GM19238 (cell line): ENCODE data around the gene SLC38A10.

Experiments used
- DNase-seq: peaks from one replicate; pipeline ENCODE4 v3.0.0; 2011; ENCODE audit warnings: low spot score; ENCODE audit not compliant: insufficient read length

The SLC38A10 gene

DNA sequence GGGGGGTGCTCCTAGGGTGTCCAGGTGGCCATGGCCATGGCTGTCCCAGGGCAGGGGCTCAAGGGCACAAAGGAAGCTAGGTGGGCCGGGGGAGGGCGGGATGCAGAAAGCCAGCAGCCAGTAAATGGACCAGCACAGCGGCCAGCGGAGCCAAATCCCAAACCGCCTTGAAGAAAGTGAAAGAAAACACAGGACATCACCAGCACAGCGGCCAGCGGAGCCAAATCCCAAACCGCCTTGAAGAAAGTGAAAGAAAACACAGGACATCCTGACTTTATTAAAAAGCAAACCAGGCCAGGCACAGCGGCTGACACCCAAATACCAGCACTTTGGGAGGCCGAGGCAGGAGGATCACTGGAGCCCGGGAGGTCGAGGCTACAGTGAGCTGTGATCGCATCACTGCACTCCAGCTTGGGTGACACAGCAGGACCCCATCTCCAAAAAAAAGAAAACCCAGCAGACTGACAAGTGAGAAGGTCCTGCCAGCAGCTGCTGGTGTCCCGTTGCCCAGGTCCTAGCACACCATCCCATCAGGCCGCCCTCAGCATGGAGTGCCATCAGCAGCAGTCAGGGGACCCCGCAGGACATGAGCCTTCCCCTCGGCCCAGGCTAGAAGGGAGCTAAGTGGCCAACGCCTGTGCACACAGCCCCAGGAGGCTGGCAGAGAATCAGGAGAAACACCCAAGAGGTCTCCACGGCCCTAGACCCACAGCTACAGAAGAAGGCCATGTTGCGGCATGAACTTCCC, 17.0 kb downstream of the SLC38A10 start:
- no peak for DNase-seq

GRCh38 chr17:81277421-81277820, 17.7 kb downstream of the SLC38A10 start:
- no peak for DNase-seq

DNA sequence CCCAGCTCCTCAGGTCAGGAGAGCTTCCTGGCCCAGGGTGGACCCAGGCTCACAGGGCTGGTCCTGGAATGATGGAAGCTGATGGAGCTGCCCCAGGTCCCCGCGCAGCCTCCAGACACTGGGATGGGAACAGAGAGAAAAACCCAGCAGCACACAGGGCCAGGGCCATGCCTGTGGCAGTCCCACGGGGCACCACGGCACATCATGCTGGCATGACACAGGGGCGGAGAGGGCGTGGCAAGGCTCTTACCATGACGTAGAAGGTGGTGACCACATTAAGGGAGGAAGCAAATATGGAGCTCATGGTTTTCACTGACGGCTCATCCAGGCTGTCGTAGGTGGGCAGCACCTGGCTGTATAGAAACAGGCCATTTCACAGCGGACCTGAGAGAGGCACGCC, 18.3 kb downstream of the SLC38A10 start:
- no peak for DNase-seq

GRCh38 chr17:81274471-81274855, 20.6 kb downstream of the SLC38A10 start:
- DNase-seq: no peak

- no peak for DNase-seq
Measured at GRCh38 chr17:81273698-81274470, 21.2 kb downstream of the SLC38A10 start.

DNA sequence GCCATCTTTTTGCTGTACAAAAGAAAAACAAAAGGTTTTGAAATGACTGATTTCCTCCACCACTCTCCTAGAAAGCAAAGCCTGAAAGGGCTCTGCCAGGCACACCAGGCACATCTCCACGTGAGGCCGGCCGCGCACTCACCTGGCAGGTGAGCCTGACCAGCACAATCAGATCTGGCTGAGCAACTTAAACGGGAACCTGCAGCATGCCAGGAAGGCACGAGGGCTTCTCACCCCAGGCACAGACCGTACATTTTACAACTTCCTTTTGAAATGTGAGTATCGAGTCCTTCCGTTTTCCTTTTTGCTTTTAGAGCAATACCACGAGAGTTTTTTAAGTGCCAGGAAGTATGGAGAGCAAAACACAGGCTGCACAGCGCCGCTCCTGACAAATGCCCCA, 22.5 kb downstream of the SLC38A10 start:
- no peak for DNase-seq

GRCh38 chr17:81271226-81271625, 23.9 kb downstream of the SLC38A10 start:
- DNase-seq: no peak

DNA sequence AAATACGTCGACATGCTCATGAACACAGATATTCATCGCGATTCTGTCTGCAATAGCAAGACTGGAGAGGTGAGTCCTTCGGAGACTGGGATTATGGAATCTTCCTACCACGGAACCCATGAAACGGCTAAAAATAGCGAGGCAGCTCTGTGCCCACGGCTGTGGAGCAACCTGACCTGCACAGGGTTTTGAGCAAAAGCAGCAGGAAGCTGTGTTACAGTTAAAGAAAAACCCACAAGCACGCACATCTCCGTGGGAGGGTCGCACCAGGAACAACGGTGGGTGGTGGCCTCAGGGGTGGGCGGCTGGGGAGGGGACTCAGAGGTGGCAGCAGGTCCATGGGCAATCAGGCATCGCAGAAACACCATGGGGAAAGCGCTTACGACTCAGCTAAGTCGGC, 24.8 kb downstream of the SLC38A10 start:
- DNase-seq: no peak

DNA sequence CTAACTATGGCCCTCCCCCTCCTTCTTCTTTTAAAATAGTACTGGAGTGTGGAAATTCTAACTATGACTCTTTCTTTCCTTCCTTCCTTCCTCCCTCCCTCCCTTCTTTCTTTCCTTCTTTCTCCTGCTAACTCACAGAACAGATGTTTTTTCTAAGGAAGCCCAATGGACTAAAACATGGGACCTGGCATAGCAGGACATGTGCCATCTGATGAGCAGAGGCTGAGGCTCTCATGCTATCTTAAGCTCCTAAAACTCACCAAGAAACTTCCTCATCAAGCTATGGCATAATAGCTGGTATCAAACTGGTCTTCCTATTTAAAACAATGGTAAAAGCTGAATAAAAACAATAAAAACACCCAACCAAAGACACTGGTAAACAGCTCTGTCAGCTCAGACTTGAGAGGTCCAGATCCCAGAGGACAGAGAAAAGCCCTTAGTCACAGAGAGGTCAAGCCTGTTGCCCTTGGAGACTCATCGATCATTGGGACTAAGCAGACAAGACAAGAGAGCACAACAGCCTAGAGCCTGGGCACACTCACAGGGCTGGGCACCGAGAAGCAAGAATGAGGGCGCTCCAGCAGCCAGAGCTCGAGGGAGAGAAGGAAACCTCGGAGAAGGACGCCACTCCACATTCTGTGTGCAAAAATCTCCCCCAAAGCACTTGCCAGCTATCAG, 27.6 kb downstream of the SLC38A10 start:
- no peak for DNase-seq

GRCh38 chr17:81265576-81265975, 29.5 kb downstream of the SLC38A10 start:
- DNase-seq: no peak

DNA sequence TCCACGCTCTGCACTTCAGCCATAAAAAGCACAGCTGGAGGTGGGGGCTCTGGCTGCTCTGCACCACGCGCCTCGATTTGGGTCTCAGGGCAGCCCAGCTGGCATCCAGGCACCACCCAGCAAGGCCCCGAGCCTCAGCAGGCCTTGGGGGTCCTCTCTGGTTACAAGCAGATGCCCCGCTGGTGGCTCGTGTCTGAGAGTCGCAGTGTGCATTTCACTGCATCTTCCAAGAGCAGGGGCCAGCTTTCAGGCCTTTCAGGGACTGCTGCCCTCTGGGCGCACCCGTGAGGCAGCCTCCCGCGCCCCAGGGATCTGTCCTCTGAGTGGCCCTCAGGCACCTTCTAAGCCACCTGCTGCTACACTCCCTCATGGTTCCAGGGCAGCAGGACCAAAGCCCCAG, 30.5 kb downstream of the SLC38A10 start:
- no peak for DNase-seq

GRCh38 chr17:81263371-81264181, 31.5 kb downstream of the SLC38A10 start:
- no peak for DNase-seq

GRCh38 chr17:81261582-81262336, 33.3 kb downstream of the SLC38A10 start:
- no peak for DNase-seq

DNA sequence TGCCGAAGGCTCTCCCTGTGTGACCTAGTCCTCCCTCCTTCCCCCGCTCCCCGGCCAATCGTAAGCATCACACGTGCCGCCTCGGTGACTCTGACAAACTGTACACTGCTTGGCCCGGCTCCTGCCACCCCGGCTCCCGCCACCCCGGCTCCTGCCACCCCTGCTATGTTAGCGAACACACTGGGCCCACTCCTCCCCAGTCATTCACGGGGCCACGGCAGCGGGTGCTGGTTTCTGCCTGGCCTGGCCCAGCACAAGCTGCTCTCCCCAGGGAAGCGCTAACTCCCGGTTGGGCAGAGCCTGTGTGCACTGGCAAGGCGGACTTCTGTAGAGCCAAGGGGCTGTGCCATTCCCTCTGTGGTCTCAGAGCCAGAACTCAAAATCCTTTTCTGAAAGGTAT, 34.0 kb downstream of the SLC38A10 start:
- DNase-seq: no peak

GRCh38 chr17:81260641-81261040, 34.5 kb downstream of the SLC38A10 start:
- DNase-seq: no peak

DNA sequence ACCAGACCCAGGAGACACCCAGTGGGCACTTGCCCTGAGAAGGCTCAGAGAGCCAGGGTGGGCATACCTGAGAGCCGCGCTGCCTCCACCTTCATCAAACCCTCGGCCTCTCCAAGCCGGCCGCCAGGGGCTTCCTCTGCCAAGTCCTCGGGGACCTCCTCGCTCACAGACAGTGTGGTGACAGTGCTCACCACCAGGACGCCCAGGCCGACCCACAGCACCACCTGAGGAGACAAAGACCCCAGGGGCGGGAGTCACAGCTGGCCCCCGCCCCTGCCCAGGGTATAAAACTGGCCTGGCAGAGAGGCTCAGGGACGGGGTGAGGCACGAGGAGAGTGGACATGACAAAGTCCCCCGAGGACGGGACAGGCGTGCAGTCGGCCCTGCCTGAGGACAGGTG, 34.9 kb downstream of the SLC38A10 start:
- DNase-seq: no peak

DNA sequence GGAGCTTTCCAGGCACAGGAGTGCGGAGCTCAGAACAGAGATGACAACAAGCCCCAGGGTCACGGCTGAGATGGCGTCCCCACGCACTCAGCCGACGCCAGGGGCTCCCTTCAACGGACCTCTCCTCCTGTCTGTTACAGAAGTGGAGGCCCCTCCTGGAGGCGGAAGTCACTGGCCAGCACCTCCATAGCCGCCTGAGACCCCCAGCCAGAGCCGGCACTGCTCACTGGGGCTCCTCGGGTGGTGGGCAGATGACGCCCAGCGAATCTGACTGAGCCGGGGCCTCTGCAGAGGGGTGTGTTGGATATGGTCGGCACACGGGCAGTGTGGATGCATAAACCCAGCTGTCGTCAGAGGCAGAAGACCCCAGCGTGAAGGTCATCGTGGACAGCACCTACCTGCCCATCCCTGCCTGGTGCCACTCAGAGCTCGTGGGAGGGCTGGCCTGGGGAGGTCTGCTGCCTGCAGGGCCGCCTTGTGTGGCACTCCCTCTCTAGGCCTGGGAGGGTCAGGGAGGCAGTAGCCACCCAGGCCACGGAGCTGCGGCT, 36.0 kb downstream of the SLC38A10 start:
- no peak for DNase-seq

DNA sequence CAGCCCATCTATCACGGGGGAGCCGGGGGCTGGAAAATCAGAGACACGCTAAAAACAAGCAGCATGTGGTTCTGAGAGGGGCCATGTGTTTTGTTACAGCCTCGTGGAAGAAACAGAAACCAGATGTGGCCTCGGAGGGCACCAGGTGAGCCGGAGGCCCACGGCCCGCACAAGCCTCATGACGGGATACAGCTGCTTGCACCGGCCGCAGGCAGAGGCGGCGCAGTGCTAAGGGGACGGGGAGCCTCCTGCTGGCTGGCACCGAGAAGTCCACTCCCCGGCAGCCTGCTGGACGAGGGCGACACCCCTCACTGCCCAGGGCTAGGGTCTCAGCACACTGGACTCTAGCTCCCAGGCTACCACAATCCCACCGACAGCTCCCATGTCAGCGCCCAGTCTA, 36.8 kb downstream of the SLC38A10 start:
- DNase-seq: no peak

DNA sequence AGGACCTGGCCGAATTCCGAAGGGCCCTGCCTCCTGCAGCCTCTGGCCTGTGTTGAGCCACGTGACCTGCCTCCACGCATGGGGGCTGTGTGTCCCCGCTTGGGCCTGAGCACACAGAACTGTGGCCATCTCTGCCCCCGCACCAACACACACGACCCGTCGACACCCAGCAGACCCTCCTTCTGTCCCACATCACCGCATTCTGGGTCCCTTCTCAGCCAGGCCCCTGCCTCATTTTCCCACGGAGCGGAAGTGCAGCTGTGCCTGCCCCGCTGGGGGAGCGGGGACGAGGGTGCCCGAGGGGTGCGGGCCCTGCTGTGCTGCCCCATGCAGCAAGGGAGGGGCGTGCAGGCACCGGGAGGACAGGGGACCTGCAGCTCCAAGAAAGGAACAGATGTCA, 37.6 kb downstream of the SLC38A10 start:
- no peak for DNase-seq

DNA sequence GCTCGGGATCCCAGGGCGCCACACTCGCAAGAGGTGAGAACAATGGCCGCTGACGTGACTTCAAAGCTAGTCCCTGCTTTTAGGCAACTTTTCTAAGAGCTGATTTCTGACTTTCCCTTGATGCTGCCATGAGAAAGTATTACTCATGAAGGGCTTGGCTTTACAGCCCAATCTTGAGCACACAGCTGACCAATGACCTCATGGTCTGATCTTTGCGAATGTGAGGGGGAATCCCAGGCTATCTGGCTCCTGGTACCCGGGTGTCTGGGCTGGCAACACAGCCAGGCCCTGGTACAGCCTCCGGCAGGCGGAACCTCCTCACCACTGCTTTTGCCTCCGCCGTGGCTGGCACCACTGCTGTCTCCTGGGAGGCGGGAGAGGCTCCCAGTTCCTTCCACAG, 38.5 kb downstream of the SLC38A10 start:
- DNase-seq: no peak
